Tibial nerve (tissue), 4 donors: ENCODE measurements around the gene KLHL25. TPM values are rescaled to one million over a fixed set of nuclear protein-coding genes. Genes with fewer than 3 reads are reported as not detected.

Experiments
- DNase-seq, 2 donors: peaks; one replicate each; pipeline ENCODE4 v3.0.0-alpha.2; 2019; ENCODE audit warnings: low spot score in 2 of 2
- H3K27ac ChIP-seq, 4 donors: fragments of 200-600 bp; sonication (generic) in 3 of 4; one replicate each; pipeline ENCODE4 v1.5.1; 2017 to 2019; ENCODE audit warnings: mild to moderate bottlenecking in 1 of 4
- H3K27me3 ChIP-seq, 2 donors: fragments of 200-600 bp; sonication (generic) in 1 of 2; one replicate each; pipeline versions ENCODE4 v1.5.1 to v1.6.0; 2017 to 2019
- H3K36me3 ChIP-seq, 3 donors: fragments of 200-600 bp; sonication (generic); one replicate each; pipeline ENCODE4 v1.5.1; 2018 to 2019
- H3K4me1 ChIP-seq, 4 donors: fragments of 200-600 bp; sonication (generic) in 3 of 4; one replicate each; pipeline ENCODE4 v1.5.1; 2017 to 2019
- H3K4me3 ChIP-seq, 4 donors: fragments of 200-600 bp; sonication (generic) in 3 of 4; one replicate each; pipeline ENCODE4 v1.5.1; 2017 to 2019; ENCODE audit warnings: mild to moderate bottlenecking in 1 of 4, moderate library complexity in 1 of 4
- H3K9me3 ChIP-seq, 4 donors: fragments of 200-600 bp; sonication (generic) in 3 of 4; one replicate each; pipeline ENCODE4 v1.5.1; 2017 to 2019
- CTCF ChIP-seq, 5 experiments: fragments of 200-600 bp in 3 of 5; fragments of 450-650 bp in 2 of 5; sonication (generic) in 3 of 5; IDR thresholded peaks; one replicate each; pipeline ENCODE4 v1.5.1; 2016 to 2019; ENCODE audit warnings: antibody characterized with exemption in 5 of 5, mild to moderate bottlenecking in 3 of 5, moderate library complexity in 2 of 5
- EP300 ChIP-seq, 2 donors: sonication (generic); formaldehyde crosslinking; IDR thresholded peaks; one replicate each; pipeline ENCODE4 v1.6.1; 2017; ENCODE audit warnings: antibody characterized with exemption in 2 of 2, mild to moderate bottlenecking in 1 of 2
- POLR2A ChIP-seq, 2 donors: fragments of 450-650 bp; IDR thresholded peaks; one replicate each; pipeline ENCODE4 v1.6.1; 2017; ENCODE audit warnings: antibody characterized with exemption in 2 of 2, mild to moderate bottlenecking in 2 of 2, moderate library complexity in 2 of 2
- WGBS, 2 donors: methylation state at CpG; one replicate each; pipeline ENCODE4 v1.1.5; 2018; 5-methylcytosine and 5-hydroxymethylcytosine counted together
- total RNA-seq, 4 donors: library from RNA; depleted of rRNA; stranded (reverse); fragments of >200 nt; gene quantifications; one replicate each; pipeline ENCODE4 v1.1.0, GENCODE V29; 2016

The KLHL25 gene
- total RNA-seq, 4 donors from 2014 or later, result 8.4 to 34.2 (median 12.6) TPM

GRCh38 chr15:85744579-85744978, 50.1 kb downstream of the KLHL25 start:
- DNase-seq, result no peak
- H3K27me3 ChIP-seq, result no peaks in the 10 kb centered on the region
- H3K27ac ChIP-seq, result no peak overlapping the region
- no peaks in the 10 kb centered on the region for H3K9me3 ChIP-seq
- H3K4me1 ChIP-seq, result peaks cover 0 to 46% (median 2%) of the 10 kb centered on the region in 4 donors
- no peak for TF ChIP-seq POLR2A (IDR thresholded peaks at IDR 0.05)
- TF ChIP-seq EP300 (IDR thresholded peaks at IDR 0.05), result no peak
- no peak for TF ChIP-seq CTCF (IDR thresholded peaks at IDR 0.05)
- 74 to 76% methylated on average over 10 of the region's 10 CpGs for WGBS, 2 donors
- peaks cover 9 to 93% (median 37%) of the 10 kb centered on the region in 3 donors for H3K36me3 ChIP-seq
- H3K4me3 ChIP-seq, result no peak overlapping the region

- H3K36me3 ChIP-seq, result peaks cover 9 to 91% (median 37%) of the 10 kb centered on the region in 3 donors
- peaks cover 0 to 36% (median 0%) of the 10 kb centered on the region in 4 donors for H3K4me1 ChIP-seq
- TF ChIP-seq CTCF (IDR thresholded peaks at IDR 0.05) (no peak), EP300 (IDR thresholded peaks at IDR 0.05) (no peak), POLR2A (IDR thresholded peaks at IDR 0.05) (no peak)
- no peak overlapping the region for H3K27ac ChIP-seq
- H3K27me3 ChIP-seq, result no peaks in the 10 kb centered on the region
- H3K4me3 ChIP-seq, result no peak overlapping the region
- WGBS, 2 donors, result 83 to 85% methylated on average over 14 of the region's 14 CpGs
- no peak for DNase-seq
- H3K9me3 ChIP-seq, result no peaks in the 10 kb centered on the region
These were observed 51.2 kb downstream of the KLHL25 start for GRCh38 chr15:85743392-85744055.

GRCh38 chr15:85742186-85742821, 52.4 kb downstream of the KLHL25 start:
- Histone ChIP-seq H3K27ac (peak overlapping the region in 3 of 4 donors; percentile 26 to 46 (median 27)), H3K4me1 (peaks cover 0 to 30% (median 0%) of the 10 kb centered on the region in 4 donors), H3K36me3 (peaks cover 9 to 91% (median 37%) of the 10 kb centered on the region in 3 donors), H3K4me3 (no peak overlapping the region), H3K27me3 (no peaks in the 10 kb centered on the region), H3K9me3 (no peaks in the 10 kb centered on the region)
- WGBS, 2 donors, result 36 to 40% methylated on average over 8 of the region's 8 CpGs
- TF ChIP-seq POLR2A (IDR thresholded peaks at IDR 0.05), result no peak
- peak in 1 of 2 donors; percentile 23 for TF ChIP-seq EP300 (IDR thresholded peaks at IDR 0.05)
- DNase-seq, result no peak

- peaks cover 0 to 30% (median 0%) of the 10 kb centered on the region in 4 donors for H3K4me1 ChIP-seq
- peak overlapping the region in 3 of 4 donors; percentile 26 to 46 (median 27) for H3K27ac ChIP-seq
- no peaks in the 10 kb centered on the region for H3K9me3 ChIP-seq
- H3K27me3 ChIP-seq, result no peaks in the 10 kb centered on the region
- no peak for DNase-seq
- no peak overlapping the region for H3K4me3 ChIP-seq
- WGBS, 2 donors, result 54 to 65% methylated on average over 11 of the region's 11 CpGs
- peaks cover 9 to 91% (median 36%) of the 10 kb centered on the region in 3 donors for H3K36me3 ChIP-seq
- no peak for TF ChIP-seq POLR2A (IDR thresholded peaks at IDR 0.05)
- no peak for TF ChIP-seq EP300 (IDR thresholded peaks at IDR 0.05)
- TF ChIP-seq CTCF (IDR thresholded peaks at IDR 0.05), result no peak
These were observed 53.1 kb downstream of the KLHL25 start for GRCh38 chr15:85741662-85742061.

GRCh38 chr15:85741021-85741421, 53.7 kb downstream of the KLHL25 start:
- Histone ChIP-seq H3K36me3 (peaks cover 9 to 91% (median 35%) of the 10 kb centered on the region in 3 donors), H3K27ac (no peak overlapping the region), H3K4me1 (peaks cover 0 to 27% (median 0%) of the 10 kb centered on the region in 4 donors), H3K27me3 (no peaks in the 10 kb centered on the region), H3K4me3 (no peak overlapping the region), H3K9me3 (no peaks in the 10 kb centered on the region)
- TF ChIP-seq CTCF (IDR thresholded peaks at IDR 0.05), result no peak
- TF ChIP-seq EP300 (IDR thresholded peaks at IDR 0.05), result no peak
- TF ChIP-seq POLR2A (IDR thresholded peaks at IDR 0.05), result no peak
- no peak for DNase-seq
- WGBS, 2 donors, result 94 to 95% methylated on average over 20 of the region's 20 CpGs
